Stomach (tissue), 9 donors: Measurements from ENCODE around the gene COX4I1. TPM values are rescaled to one million over a fixed set of nuclear protein-coding genes. Genes with fewer than 3 reads are reported as not detected.

ENCODE experiments used
- DNase-seq, 2 donors: peaks; one replicate each; pipeline versions ENCODE4 v3.0.0 to v3.0.0-alpha.2; 2013 to 2019
- H3K27ac ChIP-seq, 5 donors: fragments of 200-600 bp in 4 of 5; sonication (generic) in 4 of 5; one replicate each; pipeline ENCODE4 v1.5.1; 2013 to 2019; ENCODE audit warnings: mild to moderate bottlenecking in 1 of 5, moderate library complexity in 1 of 5
- H3K27me3 ChIP-seq, 3 donors: fragments of 200-600 bp; sonication (generic); one replicate each; pipeline ENCODE4 v1.5.1; 2017 to 2019; ENCODE audit warnings: mixed run types in 1 of 3
- H3K36me3 ChIP-seq, 4 donors: fragments of 200-600 bp; sonication (generic); 1 replicate in 3 of 4; 2 replicates in 1 of 4; pipeline ENCODE4 v1.5.1; 2016 to 2019
- H3K4me1 ChIP-seq, 4 donors: fragments of 200-600 bp; sonication (generic); one replicate each; pipeline ENCODE4 v1.5.1; 2016 to 2019
- H3K4me3 ChIP-seq, 4 donors: fragments of 200-600 bp; sonication (generic) in 3 of 4; one replicate each; pipeline ENCODE4 v1.5.1; 2016 to 2019; ENCODE audit warnings: mild to moderate bottlenecking in 1 of 4
- H3K9me3 ChIP-seq, 4 donors: fragments of 200-600 bp; sonication (generic); one replicate each; pipeline ENCODE4 v1.5.1; 2016 to 2019
- EP300 ChIP-seq: sonication (generic); formaldehyde crosslinking; IDR thresholded peaks from one replicate; pipeline ENCODE4 v1.6.1; 2017; ENCODE audit warnings: antibody characterized with exemption
- POLR2A ChIP-seq, 4 donors: fragments of 450-650 bp; IDR thresholded peaks; one replicate each; pipeline ENCODE4 v1.6.1; 2016; ENCODE audit warnings: antibody characterized with exemption in 4 of 4, control low read depth in 2 of 4, mild to moderate bottlenecking in 1 of 4, moderate library complexity in 1 of 4
- POLR2AphosphoS5 ChIP-seq, 3 donors: sonication (generic); formaldehyde crosslinking; IDR thresholded peaks; one replicate each; pipeline ENCODE4 v1.6.1; 2016; ENCODE audit warnings: antibody characterized with exemption in 3 of 3
- WGBS, 5 donors: extraction: QIAGEN DNeasy Blood & Tissue Kit in 3 of 5; methylation state at CpG; one replicate each; pipeline versions ENCODE4 v1.1.5 to v1.1.7; 2013 to 2018; 5-methylcytosine and 5-hydroxymethylcytosine counted together
- intact Hi-C: fragments of 100-400 bp; cut with DNase I; formaldehyde crosslinking; loops from one replicate; pipeline ENCODE4 v1.15.1; 2023; ENCODE audit warnings: low total_unique reads
- polyA plus RNA-seq, 3 donors: library from polyadenylated mRNA; stranded (reverse); fragments of 200-250 nt; gene quantifications; one replicate each; pipeline ENCODE4 v1.2.3, GENCODE V29; 2013
- total RNA-seq, 5 donors: library from RNA; depleted of rRNA; stranded (reverse); fragments of >200 nt; gene quantifications; one replicate each; pipeline versions ENCODE4 v1.1.0 to v1.2.3, GENCODE V29; 2014 to 2016
- TF ChIP-seq, protein P1 (sequence below), 7 experiments: fragments of 450-650 bp in 4 of 7; fragments of 200-600 bp in 3 of 7; sonication (generic) in 3 of 7; IDR thresholded peaks; one replicate each; pipeline ENCODE4 v1.5.1; 2016 to 2019; ENCODE audit warnings: antibody characterized with exemption in 7 of 7, control low read depth in 2 of 7, mild to moderate bottlenecking in 1 of 7
- donor health status: healthy with polysubstance abuse.
- donor health status: Bipolar disorder and iron deficiency.
- donor health status: healthy.

COX4I1 gene
- total and polyA plus RNA-seq, 8 donors = 57.2 to 1,368 (median 668) TPM

DNA sequence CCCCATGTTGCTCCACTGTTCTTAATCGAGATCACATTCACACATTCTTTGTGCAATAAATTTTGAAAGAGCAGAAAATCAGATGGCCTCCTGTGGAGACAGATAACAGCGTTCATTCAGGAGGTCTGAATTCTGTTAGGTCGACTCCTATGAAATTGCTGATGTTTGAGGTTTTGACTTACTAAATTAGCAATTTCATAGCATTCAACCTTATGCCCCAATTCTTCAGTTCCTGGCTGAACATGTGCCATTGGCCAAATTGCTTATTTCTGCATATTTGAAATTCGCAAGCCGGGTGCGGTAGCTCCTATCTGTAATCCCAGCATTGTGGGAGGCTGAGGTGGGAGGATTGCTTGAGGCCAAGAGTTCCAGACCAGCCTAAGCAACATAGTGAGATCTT, 26.5 kb upstream of the COX4I1 start:
- intact Hi-C loops = no loop called here
- no peak for DNase-seq
- TF ChIP-seq POLR2A (IDR thresholded peaks at IDR 0.05) = no peak
- TF ChIP-seq EP300 = no peak
- TF ChIP-seq POLR2AphosphoS5 (IDR thresholded peaks at IDR 0.05) = no peak
- no peaks in the 10 kb centered on the region for H3K4me1 ChIP-seq
- H3K27me3 ChIP-seq = no peaks in the 10 kb centered on the region
- no peak overlapping the region for H3K27ac ChIP-seq
- no peaks in the 10 kb centered on the region for H3K9me3 ChIP-seq
- WGBS, 5 donors = 91 to 95% (median 93%) methylated on average over 6 of the region's 6 CpGs
- no peak overlapping the region for H3K4me3 ChIP-seq
- peaks cover 7 to 33% (median 26%) of the 10 kb centered on the region in 4 donors for H3K36me3 ChIP-seq

DNA sequence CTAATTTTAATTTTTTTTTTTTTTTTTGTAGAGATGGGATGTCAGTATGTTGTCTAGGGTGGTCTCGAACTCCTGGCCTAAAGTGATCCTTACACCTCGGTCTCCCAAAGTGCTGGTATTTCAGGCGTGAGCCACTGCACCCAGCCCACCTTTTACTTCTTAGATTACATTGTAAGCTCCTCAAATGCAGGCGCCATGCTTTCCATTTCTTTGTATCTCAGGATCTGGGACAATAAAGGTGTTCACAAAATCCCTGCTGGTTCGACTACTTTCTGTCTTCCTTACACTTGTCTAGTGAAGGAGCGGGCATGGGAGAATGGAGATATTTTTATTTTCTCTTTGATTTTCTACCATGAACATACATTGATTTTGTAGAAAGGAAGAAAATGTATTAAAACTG, 25.4 kb upstream of the COX4I1 start:
- peaks cover 12 to 44% (median 37%) of the 10 kb centered on the region in 4 donors for H3K36me3 ChIP-seq
- H3K27me3 ChIP-seq = no peaks in the 10 kb centered on the region
- WGBS, 5 donors = 76 to 80% (median 79%) methylated on average over 6 of the region's 6 CpGs
- H3K4me1 ChIP-seq = no peaks in the 10 kb centered on the region
- TF ChIP-seq, protein P1, sequence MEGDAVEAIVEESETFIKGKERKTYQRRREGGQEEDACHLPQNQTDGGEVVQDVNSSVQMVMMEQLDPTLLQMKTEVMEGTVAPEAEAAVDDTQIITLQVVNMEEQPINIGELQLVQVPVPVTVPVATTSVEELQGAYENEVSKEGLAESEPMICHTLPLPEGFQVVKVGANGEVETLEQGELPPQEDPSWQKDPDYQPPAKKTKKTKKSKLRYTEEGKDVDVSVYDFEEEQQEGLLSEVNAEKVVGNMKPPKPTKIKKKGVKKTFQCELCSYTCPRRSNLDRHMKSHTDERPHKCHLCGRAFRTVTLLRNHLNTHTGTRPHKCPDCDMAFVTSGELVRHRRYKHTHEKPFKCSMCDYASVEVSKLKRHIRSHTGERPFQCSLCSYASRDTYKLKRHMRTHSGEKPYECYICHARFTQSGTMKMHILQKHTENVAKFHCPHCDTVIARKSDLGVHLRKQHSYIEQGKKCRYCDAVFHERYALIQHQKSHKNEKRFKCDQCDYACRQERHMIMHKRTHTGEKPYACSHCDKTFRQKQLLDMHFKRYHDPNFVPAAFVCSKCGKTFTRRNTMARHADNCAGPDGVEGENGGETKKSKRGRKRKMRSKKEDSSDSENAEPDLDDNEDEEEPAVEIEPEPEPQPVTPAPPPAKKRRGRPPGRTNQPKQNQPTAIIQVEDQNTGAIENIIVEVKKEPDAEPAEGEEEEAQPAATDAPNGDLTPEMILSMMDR (IDR thresholded peaks at IDR 0.05) = no peak
- TF ChIP-seq EP300 = no peak
- TF ChIP-seq POLR2A (IDR thresholded peaks at IDR 0.05) = no peak
- TF ChIP-seq POLR2AphosphoS5 (IDR thresholded peaks at IDR 0.05) = no peak
- no peak for DNase-seq
- no peak overlapping the region for H3K27ac ChIP-seq
- no peak overlapping the region for H3K4me3 ChIP-seq
- intact Hi-C loops = no loop called here
- no peaks in the 10 kb centered on the region for H3K9me3 ChIP-seq

GRCh38 chr16:85774811-85775210, 24.7 kb upstream of the COX4I1 start:
- Histone ChIP-seq H3K9me3 (no peaks in the 10 kb centered on the region), H3K36me3 (peaks cover 19 to 51% (median 44%) of the 10 kb centered on the region in 4 donors), H3K27ac (no peak overlapping the region), H3K4me1 (no peaks in the 10 kb centered on the region), H3K27me3 (no peaks in the 10 kb centered on the region), H3K4me3 (no peak overlapping the region)
- 81 to 96% (median 94%) methylated on average over 5 to 8 of the region's 8 CpGs for WGBS, 5 donors
- DNase-seq = no peak
- intact Hi-C loops = no loop called here
- TF ChIP-seq POLR2A (IDR thresholded peaks at IDR 0.05) (no peak), EP300 (no peak), POLR2AphosphoS5 (IDR thresholded peaks at IDR 0.05) (no peak)
- TF ChIP-seq, protein P1 (IDR thresholded peaks at IDR 0.05) = no peak

GRCh38 chr16:85777583-85778310, 21.7 kb upstream of the COX4I1 start:
- no peaks in the 10 kb centered on the region for H3K27me3 ChIP-seq
- intact Hi-C loops = no loop called here
- no peak for DNase-seq
- H3K36me3 ChIP-seq = peaks cover 32 to 61% (median 55%) of the 10 kb centered on the region in 4 donors
- TF ChIP-seq POLR2A (IDR thresholded peaks at IDR 0.05) (no peak), EP300 (no peak), POLR2AphosphoS5 (IDR thresholded peaks at IDR 0.05) (no peak)
- TF ChIP-seq, protein P1 (IDR thresholded peaks at IDR 0.05) = no peak
- H3K27ac ChIP-seq = peak overlapping the region in 2 of 5 donors; percentile 27 to 51
- no peak overlapping the region for H3K4me3 ChIP-seq
- WGBS, 5 donors = 61 to 69% (median 63%) methylated on average over 4 of the region's 4 CpGs
- H3K9me3 ChIP-seq = no peaks in the 10 kb centered on the region
- peaks cover 8 to 13% (median 11%) of the 10 kb centered on the region in 4 donors for H3K4me1 ChIP-seq

GRCh38 chr16:85778873-85779272, 20.6 kb upstream of the COX4I1 start:
- Histone ChIP-seq H3K4me3 (no peak overlapping the region), H3K9me3 (no peaks in the 10 kb centered on the region), H3K27ac (peak overlapping the region in 1 of 5 donors; percentile 27), H3K27me3 (no peaks in the 10 kb centered on the region), H3K4me1 (peaks cover 9 to 17% (median 12%) of the 10 kb centered on the region in 4 donors), H3K36me3 (peaks cover 32 to 66% (median 62%) of the 10 kb centered on the region in 4 donors)
- 72 to 80% (median 78%) methylated on average over 12 of the region's 12 CpGs for WGBS, 5 donors
- no peak for DNase-seq
- intact Hi-C loops = no loop called here
- TF ChIP-seq EP300 (no peak), POLR2A (IDR thresholded peaks at IDR 0.05) (no peak), POLR2AphosphoS5 (IDR thresholded peaks at IDR 0.05) (no peak)
- TF ChIP-seq, protein P1 (IDR thresholded peaks at IDR 0.05) = no peak
